Heart left ventricle (tissue), 13 donors: ENCODE results near the gene PRDM4.

ENCODE experiments used
- CTCF ChIP-seq, 12 donors: fragments of 200-600 bp; sonication (generic) in 4 of 12; IDR thresholded peaks; one replicate each; pipeline versions ENCODE4 v1.5.0 to v1.8.0; 2018 to 2022; ENCODE audit warnings: antibody characterized with exemption in 12 of 12, mild to moderate bottlenecking in 5 of 12
- POLR2A ChIP-seq, 2 donors: fragments of 450-650 bp; IDR thresholded peaks; one replicate each; pipeline ENCODE4 v1.6.1; 2017; ENCODE audit warnings: antibody characterized with exemption in 2 of 2, mild to moderate bottlenecking in 2 of 2, moderate library complexity in 2 of 2
- donor health status: ischemic (EF 13 %, LVEDD 7.1; RV severe dilation, severe dysfunction).
- donor health status: DM: no; HTN: yes; CAD: no.
- donor health status: DM: no; HTN: no; CAD: no.
- donor health status: ischemic (EF 25% LVEDD 6.9; RV normal size, moderate dysfunction).
- donor health status: ischemic (EF 25% LVEDD 5.7; RV mildly dilated, moderate dysfunction).
- donor health status: ischemic (EF 35%, LVEDD 5.7; RV mildly dilated, moderate dysfunction).
- donor health status: nonischemic (EF 11% LVEDD 7.7; RV severe dilation, severe dysfunction).
- donor health status: DM: yes; HTN: yes; CAD: no.
- donor health status: PGD.
- donor health status: ischemic (EF 29% LVEDD 5.4; RV normal size, mild dysfunction).
- donor health status: nonischemic (EF 23%, LVEDD 6.1; RV moderate dilation, normal function).

GRCh38 chr12:107749083-107749482 is 11.9 kb downstream of the PRDM4 start:
- no peak for TF ChIP-seq CTCF (IDR thresholded peaks at IDR 0.05)
- no peak for TF ChIP-seq POLR2A (IDR thresholded peaks at IDR 0.05)
